Stimulated activated CD8-positive, alpha-beta memory T cell treated with anti-CD3 and anti-CD28 coated beads, Interleukin-7, amount 100 ng/mL, for 1 hour (primary cell): ENCODE data around the gene CALM3.
"Not testable (repeated sequence)": the region's sequence is repeated elsewhere in the genome, so short reads cannot be mapped to it uniquely, and the experiment has no call there.

Experiments used
- DNase-seq, 2 donors: peaks; one replicate each; pipeline ENCODE4 v3.0.0-alpha.2; 2020; ENCODE audit warnings: low read depth in 2 of 2

Gene CALM3

DNA sequence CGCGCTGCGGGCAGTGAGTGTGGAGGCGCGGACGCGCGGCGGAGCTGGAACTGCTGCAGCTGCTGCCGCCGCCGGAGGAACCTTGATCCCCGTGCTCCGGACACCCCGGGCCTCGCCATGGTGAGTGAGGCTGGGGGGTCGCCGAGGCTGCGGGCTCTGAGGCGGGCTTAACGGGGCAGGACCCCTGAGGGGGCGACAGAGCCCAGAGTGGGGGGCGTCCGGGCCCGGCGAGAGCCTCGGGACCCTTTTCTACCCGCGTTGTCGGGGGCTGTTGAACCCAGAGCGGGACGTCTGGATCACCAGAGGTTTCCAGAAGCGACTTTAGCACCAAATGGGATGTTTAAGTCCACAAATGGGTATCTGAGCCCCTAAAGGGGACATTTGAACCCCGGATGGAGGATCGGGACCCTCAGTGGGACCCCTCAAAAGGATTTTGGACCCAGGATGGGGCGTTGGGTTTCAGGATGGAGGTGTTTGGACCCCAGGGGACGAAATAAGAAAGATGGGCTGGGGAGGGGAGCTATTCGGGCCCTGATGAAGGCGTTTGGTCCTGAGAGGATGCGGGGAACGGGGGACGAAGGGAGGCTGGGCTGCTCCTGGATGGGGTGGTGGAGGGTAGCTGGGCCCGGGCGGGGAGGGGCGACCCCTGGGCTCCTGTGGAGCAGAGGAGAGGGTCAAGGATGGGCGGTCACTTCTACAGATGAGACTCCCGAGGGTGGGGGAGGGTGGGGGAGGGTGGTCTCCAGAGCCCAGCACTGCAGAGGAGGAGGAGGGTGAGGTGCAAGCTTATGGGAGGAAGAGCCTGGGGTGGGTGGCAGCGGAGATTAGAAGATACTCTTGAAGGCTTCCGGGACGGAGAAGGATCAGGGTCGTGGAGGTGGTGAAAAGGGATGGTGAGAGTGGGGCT lies at the start of gene CALM3:
TSS of gene CALM3 (plus strand) at position 13 of the 907 bp plus-strand sequence. CDS start at position 118, 105 bp downstream.
- DNase-seq = no peak

DNA sequence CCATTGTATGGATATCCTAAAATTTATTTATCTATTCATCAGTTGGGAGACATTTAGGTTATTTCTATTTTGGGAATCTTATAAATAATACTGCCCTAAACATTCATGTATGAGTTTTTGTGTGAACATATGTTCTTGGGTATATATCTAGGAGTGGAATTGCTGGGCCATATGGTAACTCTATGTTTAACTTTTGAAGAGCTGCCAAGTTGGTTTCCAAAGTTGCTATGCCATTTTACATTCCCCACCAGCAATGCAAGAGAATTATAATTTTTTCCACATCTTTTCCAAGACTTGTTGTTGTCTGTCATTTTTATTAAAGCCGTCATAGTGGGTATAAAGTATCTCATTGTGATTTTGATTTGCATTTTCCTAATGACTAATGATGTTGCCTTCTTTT lies 48.2 kb upstream of the CALM3 start:
- no peak for DNase-seq

DNA sequence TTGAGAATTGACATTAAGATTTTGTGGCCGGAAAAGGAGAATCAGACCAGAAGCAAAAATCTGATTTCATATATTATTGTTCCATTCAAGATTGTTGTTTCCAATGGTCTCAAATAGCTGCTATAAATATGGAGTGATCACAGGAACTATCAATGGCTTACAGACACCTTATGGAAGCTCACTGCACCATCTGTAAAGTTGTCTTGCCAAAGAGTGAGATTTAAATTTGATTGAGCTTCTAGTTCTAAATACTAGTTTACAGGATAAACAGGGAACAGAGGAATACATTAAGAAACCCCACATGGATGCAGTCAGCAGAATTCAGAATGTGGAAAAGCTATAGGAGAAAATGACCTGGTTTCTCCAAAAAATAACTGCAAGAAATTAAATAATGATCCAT lies 47.0 kb upstream of the CALM3 start:
- no peak for DNase-seq

DNA sequence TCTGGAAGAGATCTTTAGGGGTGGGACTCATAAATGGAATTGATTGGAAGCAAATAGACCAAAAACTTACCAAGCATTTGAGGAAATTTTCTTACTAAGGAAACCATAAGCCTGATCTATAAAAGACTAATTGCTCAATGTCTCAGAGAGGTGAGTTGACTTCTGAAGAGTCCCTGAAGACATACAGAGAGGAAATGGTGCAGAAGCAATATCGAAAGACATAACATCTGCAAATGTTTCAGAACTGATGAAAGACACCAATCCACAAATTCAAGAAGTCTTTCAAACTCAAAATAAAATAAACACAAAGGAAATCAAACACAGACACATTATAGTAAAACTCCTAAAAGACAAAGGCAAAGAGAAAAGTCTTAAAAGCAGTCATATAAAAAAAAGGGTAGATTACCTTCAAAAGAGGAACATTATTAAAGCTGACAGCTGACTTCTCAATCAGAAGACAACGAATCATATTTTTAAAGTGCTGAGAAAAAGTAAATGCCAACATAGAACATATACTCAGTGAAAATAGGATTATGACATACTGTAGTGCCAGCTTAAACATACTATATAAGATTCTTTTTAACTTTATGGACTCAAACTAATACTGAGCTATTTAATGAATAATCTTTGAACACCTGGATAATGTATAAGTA lies 45.4 kb upstream of the CALM3 start:
- no peak for DNase-seq

DNA sequence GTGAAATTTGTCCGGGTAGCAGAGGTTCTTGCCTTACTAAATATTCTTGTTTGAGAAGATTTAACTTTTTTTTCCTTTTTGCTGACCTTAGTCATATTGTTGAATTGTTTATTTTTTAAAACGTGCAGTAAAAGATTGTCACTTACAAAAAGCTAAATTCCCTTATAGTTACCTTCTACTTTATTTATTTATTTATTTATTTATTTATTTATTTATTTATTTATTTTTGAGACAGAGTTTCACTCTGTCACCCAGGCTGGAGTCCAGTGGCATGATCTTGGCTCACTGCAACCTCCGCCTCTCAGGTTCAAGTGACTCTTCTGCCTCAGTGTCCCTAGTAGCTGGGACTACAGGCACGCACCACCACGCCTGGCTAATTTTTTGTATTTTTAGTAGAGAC lies 44.7 kb upstream of the CALM3 start:
- not testable (repeated sequence) for DNase-seq

DNA sequence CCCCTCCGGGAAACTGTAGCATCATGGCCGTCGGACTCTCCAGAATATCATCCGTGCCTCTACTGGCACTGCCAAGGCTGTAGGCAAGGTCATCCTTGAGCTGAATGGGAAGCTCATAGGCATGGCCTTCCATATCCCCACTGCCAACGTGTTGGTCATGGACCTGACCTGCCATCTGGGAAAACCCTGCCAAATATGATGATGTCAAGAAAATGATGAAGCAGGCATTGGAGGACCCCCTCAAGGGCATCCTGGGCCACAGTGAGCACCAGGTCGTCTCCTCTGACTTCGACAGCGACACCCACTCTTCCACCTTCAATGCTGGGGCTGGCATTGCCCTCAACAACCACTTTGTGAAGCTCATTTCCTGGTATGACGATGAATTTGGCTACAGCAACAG lies 41.9 kb upstream of the CALM3 start:
- no peak for DNase-seq

DNA sequence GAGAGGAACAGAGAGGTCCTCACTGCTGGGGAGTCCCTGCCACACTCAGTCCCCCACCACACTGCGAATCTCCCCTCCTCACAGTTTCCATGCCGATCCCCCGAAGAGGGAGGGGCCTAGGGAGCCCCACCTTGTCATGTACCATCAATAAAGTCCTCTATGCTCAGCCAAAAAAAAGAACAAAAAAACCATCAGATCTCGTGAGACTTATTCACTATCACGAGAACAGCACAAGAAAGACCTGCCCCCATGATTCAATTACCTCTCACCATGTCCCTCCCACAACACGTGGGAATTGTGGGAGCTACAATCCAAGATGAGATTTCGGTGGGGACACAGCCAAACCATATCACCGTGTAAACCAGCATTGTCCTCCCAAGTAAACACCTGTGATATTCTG lies 41.5 kb upstream of the CALM3 start:
- DNase-seq = not testable (repeated sequence)

DNA sequence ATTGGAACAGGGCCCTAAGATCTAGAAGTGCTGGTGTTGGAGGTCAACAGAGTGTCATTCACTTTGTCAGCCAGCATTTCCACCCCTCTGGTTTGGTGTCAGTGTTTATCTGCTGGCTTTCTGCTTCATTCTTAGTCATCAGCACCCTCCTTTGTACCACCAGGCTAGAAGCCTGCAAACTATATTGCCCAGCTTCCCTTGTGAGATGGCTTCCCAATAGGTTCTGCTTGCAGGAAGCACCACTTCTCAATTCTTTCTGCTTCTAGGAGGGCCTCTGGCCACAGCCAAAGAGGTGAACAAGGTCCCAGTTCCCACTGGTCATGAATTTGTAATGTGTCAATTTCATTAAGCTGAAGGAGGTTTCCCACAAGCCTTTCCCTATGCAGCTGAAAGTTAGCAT lies 36.4 kb upstream of the CALM3 start:
- no peak for DNase-seq

DNA sequence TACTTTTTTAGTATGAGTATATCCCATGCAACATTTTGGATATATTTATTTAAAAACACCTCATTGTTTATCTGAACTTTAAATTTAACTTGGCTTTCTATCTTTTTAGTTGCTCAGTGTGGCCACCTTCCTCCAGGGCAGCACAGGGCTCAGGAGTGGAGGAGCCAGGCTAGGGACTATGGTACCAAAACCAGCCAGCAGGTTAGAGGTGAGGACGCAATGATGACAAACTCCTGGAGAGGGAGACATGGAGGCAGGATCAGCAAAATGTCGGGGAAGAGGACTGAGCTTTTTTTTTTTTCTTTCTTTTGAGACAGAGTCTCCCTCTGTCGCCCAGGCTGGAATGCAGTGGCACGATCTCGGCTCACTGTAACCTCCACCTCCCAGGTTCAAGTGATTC lies 29.6 kb upstream of the CALM3 start:
- DNase-seq = no peak

DNA sequence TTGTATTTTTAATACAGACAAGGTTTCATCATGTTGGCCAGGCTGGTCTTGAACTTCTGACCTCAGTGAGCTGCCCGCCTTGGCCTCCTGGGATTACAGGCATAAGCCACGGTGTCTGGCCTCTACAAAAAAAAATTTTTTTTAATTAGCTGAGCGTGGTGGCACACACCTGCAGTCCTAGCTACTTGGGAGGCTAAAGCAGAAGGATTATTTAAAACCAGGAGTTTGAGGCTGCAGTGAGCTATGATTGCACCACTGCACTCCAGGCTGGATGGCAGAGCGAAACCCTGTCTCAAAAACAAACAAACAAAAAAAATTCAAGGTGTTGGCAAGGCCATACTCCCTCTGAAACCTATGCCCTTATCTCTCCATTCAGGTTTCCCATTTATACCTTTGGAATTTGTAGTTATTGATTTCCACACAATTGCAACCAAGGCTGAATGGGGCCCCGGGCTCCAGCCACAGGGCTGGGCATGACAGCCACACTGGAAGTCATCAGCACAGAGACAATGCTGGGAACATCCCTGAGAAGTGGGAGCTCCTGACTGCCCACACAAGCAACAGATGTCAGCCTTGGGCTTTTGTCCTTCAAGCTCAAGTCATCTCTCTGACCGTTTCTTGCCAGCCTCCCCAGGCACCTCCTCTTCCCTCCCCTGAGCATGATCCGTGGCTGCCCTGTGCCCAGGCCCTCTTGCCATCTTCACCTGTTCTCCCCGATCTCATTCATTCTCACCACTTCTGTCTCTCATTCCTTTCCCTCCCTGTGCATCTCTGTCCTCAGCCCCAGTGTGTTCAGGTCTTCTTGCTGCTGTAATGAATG lies 27.2 kb upstream of the CALM3 start:
- DNase-seq = no peak

DNA sequence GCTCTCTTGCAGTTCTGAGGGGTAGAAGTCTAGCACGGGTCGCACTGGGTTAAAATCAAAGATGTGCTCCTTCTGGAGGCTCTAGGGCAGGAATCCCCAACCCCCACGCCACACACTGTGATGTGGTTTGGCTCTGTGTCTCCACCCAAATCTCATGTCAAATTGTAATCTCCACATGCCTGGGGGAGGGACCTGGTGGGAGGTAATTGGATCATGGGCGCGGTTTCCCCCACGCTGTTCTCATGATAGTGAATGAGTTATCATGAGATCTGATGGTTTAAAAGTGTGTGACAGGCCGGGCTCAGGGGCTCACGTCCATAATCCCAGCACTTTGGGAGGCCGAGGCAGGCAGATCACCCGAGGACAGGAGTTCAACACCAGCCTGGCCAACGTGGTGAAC lies 26.6 kb upstream of the CALM3 start:
- no peak for DNase-seq

DNA sequence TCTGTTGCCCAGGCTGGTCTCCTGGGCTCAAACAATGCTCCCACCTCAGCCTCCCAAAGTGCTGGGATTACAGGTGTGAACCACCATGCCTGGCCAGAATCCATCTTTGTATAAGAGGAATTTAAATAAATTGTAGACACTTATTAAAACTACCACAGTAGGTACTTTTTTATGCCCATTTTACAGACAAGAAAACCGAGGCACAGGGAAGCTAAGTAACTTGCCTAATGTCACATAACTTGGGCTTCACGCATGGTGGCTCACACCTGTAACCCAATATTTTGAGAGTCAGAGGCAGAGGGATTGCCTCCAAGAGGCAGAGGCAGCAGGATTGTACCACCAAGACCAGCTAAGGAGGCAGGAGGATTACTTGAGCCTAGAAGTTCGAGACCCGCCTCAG lies 22.7 kb upstream of the CALM3 start:
- no peak for DNase-seq

DNA sequence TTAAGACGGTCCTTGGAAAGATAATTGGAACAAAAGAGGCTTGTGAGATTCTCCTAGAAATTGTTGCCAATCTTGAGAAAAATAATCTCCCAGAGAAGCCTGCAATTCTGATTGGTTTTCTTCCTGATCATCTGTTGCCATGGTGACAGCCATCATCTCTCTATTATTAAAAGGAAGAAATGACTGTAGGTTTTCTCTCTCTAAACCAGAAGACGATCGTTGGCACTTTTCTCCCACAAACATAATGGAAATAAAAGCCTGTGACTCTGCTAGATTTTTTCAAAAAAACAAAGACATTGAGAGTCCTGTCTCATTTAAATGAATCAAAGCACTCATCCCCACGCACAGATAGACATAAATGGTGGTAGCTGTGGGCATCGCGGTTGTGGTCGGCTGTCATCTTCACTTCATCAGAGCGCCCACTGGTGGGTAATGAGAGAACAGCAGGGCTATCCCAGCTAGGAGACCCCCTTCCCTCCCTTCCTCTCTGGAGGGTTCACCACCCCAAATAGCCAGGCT lies 21.7 kb upstream of the CALM3 start:
- DNase-seq = no peak

DNA sequence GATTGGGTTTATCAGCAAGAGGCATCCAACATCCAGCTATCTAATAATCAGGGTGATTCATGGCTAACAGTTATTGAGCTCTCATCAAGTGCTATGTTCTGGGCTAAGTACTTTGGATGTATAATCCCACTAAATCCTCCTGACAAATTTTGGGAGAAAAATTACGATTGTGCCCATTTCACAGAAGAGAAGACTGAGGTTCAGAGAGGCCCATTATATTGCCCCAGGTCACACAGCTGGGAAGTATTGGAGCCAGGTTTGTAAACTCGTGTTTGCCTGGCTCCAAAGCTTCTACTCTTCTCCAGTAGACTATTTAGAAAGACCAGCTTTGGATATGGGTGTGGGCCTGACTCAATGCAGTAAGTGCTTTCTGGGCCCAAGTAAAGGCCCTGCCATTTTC lies 20.9 kb upstream of the CALM3 start:
- DNase-seq = no peak

DNA sequence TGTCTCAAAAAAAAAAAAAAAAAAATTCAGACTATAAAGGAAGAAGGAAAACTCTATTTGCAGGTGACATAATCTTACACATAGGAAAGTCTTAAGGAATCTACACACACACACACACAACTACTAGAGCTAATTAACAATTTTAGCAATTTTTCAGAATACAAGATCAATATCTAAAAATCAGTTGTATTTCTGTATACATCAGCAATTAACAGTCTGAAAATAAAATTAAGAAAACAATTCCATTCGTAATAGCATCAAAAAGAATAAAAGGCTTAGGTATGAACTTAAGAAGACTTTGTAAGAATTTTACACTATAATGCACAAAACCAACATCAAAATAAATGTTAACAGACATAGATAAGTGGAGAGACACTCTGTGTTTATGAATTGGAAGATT lies 15.6 kb upstream of the CALM3 start:
- DNase-seq = no peak

DNA sequence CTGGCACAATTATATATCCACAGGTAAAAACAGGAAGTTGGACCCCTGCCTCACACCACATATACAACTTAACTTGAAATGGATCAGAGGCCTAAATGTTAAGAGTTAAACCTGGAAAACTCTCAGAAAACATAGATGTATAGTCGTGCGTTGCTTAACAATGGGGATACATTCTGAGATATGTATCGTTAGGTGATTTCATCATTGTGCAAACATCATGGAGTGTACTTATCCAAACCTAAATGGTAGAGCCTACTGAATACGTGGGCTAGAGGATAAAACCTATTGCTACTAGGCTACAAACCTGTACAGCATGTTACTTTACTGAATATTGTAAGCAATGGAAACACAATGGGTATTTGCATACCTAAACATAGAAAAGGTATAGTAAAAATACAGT lies 14.8 kb upstream of the CALM3 start:
- DNase-seq = no peak

DNA sequence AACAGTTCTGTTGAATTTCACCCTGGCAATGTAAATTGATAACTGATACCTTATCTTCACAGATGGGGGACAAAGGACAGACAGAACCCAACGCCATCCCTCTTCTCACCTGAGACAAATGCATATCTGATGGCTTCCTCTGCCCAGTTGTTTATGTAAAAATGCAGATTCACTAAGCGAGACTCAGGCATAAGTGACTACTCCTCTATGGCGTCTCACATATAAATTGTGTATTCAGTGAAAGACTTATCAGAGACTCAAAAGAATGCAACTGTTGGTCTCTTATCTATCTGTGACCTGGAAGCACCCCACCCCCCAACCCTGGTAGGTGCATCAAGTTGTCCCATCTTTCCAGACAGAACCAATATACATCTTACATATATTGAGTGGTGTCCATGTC lies 13.3 kb upstream of the CALM3 start:
- DNase-seq = no peak

DNA sequence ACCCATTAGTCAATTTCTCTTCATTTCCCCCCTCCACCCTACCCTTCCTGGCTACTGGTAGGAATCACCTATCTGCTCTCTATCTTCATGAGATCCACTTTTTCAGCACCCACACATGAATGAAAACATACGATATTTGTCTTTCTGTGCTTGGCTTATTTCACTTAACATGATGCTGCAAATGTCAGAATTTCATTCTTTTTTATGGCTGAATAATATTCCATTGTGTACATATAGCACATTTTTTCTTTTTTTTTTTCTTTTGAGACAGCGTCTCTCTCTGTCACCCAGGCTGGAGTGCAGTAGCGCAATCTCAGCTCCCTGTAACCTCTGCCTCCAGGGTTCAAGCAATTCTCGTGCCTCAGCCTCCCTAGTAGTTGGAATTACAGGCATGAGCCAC lies 9.9 kb upstream of the CALM3 start:
- DNase-seq = no peak

DNA sequence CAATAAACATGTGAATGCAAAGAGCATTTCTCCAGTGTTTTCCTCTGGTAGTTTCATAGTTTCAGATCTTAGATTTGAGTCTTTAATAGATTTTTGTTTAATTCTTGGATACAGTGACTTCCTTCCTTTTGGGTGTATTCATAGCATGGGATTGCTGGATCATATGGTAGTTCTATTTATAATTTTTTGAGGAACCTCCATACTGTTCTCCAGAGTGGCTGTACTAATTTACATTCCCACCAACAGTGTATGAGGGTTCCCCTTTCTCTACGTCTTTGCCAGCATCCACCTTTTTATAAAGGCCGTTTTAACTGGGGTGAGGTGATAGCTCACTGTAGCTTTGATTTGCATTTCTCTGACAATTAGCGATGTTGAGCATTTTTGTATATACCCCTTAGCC lies 9.3 kb upstream of the CALM3 start:
- no peak for DNase-seq

DNA sequence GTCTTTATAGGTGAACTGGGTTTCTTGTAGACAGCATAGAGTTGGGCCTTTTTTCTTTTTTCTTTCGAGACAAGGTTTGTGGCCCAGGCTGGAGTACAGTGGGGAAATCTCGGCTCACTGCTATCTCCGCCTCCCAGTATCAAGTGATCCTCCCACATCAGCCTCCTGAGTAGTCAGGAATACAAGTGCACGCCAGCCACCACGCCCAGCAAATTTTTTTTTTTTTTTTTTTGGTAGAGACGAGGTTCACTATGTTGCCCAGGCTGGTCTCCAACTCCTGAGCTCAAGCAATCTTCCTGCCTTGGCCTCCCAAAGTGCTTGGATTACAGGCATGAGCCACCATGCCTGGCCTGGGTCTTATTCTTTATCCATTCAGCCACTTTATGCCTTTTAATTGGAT lies 5.1 kb upstream of the CALM3 start:
- no peak for DNase-seq

DNA sequence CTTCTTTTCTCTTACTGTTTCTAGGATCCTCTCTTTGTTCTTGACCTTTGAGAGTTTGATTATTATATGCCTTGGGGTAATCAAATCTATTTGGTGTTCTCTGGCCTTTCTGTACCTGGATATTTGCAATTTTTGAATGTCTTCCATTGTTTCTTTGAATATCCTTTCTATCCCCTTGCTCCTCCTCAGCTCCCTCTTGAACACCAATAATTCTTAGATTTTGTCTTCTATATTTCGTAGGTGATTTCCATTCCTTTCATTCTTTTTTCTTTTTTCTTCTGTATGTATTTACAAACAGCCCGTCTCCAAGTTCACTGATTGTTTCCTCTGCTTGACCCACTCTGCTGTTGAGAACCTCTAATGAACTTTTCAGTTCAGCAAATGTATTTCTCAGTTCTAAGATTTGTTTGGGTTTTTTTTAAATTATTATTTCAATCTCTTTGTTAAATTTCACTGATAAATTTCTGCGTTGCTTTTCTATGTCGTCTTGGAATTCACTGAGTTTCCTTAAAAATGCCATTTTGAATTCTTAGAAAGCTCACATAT lies 2.7 kb upstream of the CALM3 start:
- no peak for DNase-seq
